Measurements from ENCODE around the gene LYPD3.
A peak's percentile ranks its signal among the peaks of the same experiment; 100 is the strongest.

The LYPD3 gene

GRCh38 chr19:43430142-43430710 lies 35.2 kb downstream of the LYPD3 start:
- DNase-seq: no peak

DNA sequence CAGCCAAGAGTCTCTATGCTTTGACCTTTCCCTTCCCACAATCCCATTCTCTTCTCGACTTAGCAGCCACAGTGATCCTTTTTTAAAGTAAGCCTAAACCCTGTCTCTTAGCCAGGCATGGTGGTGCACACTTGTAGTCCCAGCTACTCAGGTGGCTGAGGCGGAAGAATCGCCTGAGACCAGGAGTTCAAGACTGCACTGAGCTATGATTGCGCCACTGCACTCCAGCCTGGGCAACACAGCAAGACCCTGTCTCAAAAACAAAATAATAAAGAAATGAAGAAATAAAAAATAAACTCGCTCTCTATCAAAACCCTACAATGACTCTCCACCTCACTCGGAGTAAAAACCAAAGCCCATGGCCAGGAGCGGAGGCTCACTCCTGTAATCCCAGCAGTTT lies 36.0 kb downstream of the LYPD3 start:
- no peak for DNase-seq

DNA sequence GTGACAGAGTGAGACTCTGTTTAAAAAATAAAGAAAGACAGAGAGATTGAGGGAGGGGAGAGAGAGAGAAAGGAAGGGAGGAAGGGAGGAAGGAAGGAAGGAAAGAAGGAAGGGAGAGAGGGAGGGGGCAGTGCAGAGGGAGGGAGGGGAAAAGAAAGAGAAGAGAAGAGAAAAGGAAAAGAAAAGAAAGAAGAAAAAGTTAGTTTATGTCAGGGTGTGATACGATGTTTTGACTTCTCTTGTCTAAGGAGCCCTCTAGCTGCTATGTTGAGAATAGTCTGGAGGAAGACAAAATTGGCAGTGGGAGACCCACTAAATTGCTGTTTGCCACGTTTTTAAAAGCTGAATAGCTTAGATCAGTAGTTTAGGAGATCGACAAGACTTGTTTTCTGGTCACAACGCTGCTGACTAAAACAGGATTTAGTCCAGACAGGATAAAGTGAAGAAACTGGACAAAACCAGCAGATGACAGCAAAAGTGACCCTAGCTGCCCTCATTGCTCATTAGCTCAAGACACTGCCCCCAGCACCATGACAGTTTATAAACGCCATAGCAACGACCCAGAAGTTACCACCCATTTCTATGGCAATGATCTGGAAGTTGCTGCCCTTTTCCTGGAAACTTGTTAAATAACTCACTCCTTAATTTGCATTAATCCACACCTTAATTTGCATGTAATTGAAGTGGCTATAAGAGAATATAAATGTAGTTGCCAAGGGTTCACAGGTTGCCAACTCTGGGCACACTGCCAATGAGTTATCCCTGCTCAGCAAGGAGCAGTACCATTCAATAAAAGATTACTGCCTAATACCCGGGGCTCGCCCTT lies 39.6 kb downstream of the LYPD3 start:
- peak; percentile 35 for DNase-seq

- no peak for DNase-seq
These were observed 41.6 kb downstream of the LYPD3 start for GRCh38 chr19:43423779-43424178.

GRCh38 chr19:43422689-43423066 lies 42.7 kb downstream of the LYPD3 start:
- no peak for DNase-seq

DNA sequence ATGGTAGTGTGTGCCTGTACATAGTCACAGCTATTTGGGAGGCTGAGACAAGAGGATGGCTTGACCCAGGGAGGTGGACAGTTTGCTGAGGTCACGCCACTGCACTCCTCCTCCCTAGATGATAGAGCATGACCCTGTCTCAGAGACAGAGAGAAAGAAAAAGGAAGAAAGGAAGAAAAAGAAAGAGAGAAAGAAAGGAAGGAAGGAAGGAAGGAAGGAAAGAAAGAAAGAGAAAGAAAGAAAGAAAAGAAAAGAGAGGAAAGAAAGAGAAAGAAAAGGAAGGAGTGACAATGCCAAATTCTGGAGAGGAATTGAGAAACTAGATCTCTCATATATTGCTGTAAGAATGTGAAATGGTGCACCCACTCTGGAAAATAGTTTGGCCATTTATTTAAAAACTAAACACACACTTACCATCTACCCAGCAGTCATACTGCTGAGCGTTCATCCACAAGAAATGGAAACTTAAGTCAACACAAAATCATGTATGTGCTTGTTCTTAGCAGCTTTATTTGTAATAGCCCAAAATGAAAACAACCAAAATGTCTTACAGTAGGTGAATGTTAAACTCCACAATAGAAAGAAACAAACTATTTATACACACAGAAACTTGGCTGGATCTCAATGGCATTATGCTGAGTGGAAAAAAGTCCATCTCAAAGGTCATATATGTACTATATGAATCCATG lies 43.3 kb downstream of the LYPD3 start:
- no peak for DNase-seq

GRCh38 chr19:43420954-43421353 lies 44.5 kb downstream of the LYPD3 start:
- DNase-seq: no peak

DNA sequence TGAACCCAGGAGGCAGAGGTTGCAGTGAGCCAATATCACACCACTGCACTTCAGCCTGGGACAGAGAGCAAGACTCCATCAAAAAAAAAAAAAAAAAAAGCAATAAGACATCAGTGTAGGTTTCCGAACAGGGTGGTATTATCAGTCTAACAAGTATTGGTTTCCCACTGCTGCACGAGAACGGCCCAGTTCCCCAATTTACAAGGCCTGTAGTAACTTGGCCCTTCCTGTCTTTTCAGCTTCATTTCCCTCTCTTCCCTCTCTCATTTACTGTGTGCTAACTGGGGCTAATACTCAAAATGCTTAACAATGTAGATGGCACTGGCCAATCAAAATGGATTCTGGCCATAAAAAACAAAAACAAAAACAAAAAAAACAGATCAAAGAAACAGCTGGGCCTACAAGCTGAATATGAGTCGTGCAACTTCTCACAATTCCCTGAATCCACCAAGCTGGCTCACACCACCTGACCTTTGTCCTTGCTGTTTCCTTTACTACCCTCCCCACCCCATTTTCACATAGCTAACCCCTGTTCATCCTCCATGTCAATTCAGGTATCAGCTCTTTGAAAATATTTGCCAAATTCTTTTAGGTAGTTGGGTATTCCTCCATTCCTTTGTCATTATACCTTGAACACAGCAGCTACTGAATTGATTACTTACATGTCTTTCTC lies 48.3 kb downstream of the LYPD3 start:
- DNase-seq: no peak

DNA sequence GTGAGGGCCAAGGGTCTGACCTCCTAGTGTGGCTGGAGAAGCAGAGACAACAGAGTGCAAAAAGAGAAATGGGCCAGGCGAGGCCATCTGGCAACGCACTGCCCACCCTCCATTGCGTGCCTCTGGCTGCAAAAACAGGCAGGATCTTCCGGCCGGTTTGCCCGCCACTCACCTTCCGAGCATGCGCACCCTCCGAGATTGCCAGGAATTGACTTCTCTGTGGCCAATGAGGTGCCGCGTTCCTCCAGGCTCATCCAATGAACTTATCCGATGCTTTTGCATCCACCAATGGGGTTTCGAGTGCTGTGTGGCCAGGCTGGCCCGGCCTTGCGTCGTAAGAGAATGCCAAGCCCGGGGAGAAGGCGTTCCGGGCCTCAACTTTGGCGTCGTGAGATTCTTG lies 50.9 kb downstream of the LYPD3 start, which contains the start of gene TEX101:
TEX101 (plus strand) TSS at position 337 of the 400 bp plus-strand sequence. CDS start 1,030 bp downstream, outside the sequence.
- DNase-seq: no peak

- DNase-seq: no peak
These were observed 53.0 kb downstream of the LYPD3 start for GRCh38 chr19:43412441-43412840.

Data from HCEC 1CT (cell line).